Thyroid gland (tissue), 4 donors: ENCODE data around the gene RHEBL1.

Experiments
- POLR2A ChIP-seq, 2 donors: fragments of 450-650 bp; IDR thresholded peaks; one replicate each; pipeline ENCODE4 v1.6.1; 2017; ENCODE audit warnings: antibody characterized with exemption in 2 of 2, mild to moderate bottlenecking in 2 of 2, moderate library complexity in 1 of 2
- TF ChIP-seq, protein P1 (sequence below), 6 experiments: fragments of 200-600 bp in 3 of 6; fragments of 450-650 bp in 3 of 6; sonication (generic) in 3 of 6; IDR thresholded peaks; one replicate each; pipeline ENCODE4 v1.5.1; 2016 to 2019; ENCODE audit warnings: antibody characterized with exemption in 6 of 6, mild to moderate bottlenecking in 2 of 6, inconsistent platforms in 1 of 6, moderate library complexity in 1 of 6

DNA sequence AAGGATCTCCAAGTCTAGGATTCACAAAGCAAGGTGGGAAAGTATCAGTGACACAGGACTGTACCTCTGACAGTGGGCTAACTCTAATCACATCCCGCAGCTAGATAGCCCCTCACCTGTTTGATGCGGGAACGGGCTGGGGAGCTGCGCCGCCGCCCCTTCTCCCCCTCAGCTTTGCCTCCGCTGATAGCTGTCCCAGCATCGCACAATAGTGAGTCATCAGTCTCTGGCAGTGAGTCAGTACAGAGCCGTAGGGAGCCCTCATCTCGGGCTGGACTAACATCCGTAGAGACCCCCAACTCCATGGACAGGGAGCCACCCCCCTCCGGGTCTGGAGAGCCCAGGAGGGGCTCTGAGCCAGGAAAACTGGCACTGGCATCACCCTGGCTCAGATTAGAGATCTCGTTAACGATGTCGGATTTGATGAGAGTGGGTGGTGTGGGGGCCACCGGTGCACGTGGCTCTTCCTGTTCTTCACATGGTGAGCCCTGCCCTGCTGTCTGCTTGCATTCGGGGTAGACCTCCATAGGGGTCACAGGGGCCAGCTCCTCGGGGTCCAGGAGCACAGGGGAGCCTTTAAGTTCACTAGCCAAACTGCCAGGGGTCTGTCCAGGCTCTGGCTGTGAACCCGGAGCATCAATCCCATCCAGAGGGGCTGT, 20.1 kb downstream of the RHEBL1 start:
- TF ChIP-seq, protein P1, sequence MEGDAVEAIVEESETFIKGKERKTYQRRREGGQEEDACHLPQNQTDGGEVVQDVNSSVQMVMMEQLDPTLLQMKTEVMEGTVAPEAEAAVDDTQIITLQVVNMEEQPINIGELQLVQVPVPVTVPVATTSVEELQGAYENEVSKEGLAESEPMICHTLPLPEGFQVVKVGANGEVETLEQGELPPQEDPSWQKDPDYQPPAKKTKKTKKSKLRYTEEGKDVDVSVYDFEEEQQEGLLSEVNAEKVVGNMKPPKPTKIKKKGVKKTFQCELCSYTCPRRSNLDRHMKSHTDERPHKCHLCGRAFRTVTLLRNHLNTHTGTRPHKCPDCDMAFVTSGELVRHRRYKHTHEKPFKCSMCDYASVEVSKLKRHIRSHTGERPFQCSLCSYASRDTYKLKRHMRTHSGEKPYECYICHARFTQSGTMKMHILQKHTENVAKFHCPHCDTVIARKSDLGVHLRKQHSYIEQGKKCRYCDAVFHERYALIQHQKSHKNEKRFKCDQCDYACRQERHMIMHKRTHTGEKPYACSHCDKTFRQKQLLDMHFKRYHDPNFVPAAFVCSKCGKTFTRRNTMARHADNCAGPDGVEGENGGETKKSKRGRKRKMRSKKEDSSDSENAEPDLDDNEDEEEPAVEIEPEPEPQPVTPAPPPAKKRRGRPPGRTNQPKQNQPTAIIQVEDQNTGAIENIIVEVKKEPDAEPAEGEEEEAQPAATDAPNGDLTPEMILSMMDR (IDR thresholded peaks at IDR 0.05): no peak
- no peak for TF ChIP-seq POLR2A (IDR thresholded peaks at IDR 0.05)
